GM12874 (cell line): ENCODE results near the gene ADCY10.

ENCODE experiments used
- CTCF ChIP-seq: IDR thresholded peaks from 2 replicates; pipeline ENCODE4 v1.5.1; 2011; ENCODE audit warnings: low read depth, mild to moderate bottlenecking, control low read depth, low read length, moderate library complexity; ENCODE audit not compliant: insufficient read depth

ADCY10 gene

DNA sequence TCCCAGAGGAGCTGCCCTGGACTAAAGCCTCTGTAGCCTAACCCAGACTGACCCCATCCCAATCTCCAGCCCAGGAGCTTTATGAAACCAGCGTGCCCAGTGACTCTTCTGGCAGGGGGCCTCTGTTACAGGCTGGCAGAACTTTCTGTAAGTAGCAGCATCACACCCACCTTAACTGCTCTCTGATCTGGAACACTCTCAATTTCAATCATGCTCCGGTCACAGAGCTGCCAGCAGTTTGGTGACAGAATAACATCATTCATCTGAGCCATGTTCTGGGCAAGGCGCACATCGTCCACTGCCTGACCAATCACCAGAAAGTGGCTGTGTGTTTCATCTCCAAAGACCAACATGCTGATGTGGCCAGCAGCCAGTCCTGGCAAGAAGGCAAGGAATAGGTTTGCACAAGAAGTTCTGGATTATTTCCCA, 14.7 kb downstream of the ADCY10 start:
- no peak for TF ChIP-seq CTCF

GRCh38 chr1:167898578-167899222, 15.2 kb downstream of the ADCY10 start:
- no peak for TF ChIP-seq CTCF

- TF ChIP-seq CTCF, result no peak
Observed at GRCh38 chr1:167893798-167894197, 20.1 kb downstream of the ADCY10 start.

DNA sequence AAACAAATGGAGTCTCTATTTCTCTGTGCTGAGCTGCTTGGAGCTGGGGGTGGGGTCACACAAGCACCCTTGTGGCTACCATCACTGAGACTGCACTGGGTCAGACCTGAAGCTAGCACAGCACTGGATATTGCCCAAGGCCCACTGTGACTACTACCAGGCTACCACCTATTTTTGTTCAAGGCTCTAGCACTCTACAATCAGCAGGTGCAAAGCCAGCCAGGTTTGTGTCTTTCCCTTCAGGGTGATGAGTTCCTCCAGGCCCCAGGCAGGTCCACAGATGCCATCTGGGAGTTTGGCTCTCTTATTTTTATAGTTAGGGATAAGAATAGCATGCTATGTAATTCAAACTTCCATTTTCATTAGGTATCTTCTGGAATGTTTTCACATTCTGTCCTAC, 23.5 kb downstream of the ADCY10 start:
- no peak for TF ChIP-seq CTCF

- TF ChIP-seq CTCF, result no peak
Observed at GRCh38 chr1:167882376-167882775, 31.6 kb downstream of the ADCY10 start.

DNA sequence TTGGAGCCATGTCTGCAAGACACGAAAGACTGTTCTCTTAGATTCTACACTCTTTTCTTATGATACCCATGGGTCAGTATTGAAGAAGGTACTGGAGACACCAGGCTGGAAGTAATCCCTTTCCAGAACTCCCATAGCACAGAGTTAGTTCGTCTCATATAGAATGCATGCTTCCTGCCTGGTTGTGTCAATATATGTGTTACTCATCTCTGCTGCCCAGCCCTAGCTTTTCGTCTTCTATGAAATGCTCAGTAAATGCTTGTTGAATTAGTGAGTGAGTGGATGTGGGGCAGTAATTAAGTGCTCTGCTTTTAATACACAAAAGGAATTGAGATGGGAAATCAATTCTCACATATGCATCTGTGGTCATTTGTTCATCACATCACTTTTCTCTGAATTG, 32.1 kb downstream of the ADCY10 start:
- TF ChIP-seq CTCF, result no peak

DNA sequence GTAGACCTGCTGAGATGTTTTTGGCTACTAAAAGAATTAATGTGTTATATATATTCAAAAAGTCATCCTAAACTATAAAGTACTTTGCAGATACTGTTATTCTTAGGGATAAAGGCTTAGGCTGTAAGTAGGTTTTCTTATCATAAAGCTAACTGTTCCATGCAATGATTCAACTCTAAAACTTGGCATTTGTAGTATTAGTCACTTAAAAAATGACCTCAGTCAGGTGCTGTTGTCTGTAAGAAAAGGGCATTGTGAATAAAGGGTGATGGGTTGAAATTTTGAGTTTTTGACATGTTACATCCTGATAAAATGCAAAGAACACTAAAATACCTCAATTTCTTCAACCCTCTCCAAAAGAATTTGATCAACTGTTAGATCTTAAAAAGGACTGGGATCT, 32.9 kb downstream of the ADCY10 start:
- TF ChIP-seq CTCF, result no peak
